GM18951 (cell line): ENCODE data around the gene PAPOLG.
A peak's percentile ranks its signal among the peaks of the same experiment; 100 is the strongest.

Experiments
- POLR2A ChIP-seq: IDR thresholded peaks from 4 replicates; pipeline ENCODE4 v1.6.1; 2011; ENCODE audit warnings: mild to moderate bottlenecking; ENCODE audit not compliant: insufficient read length, insufficient read depth; ENCODE audit errors: extremely low read depth
- in situ Hi-C: fragments of 300-500 bp; cut with MboI; formaldehyde crosslinking; loops from one replicate; pipeline ENCODE4 v1.12.0; 2022; ENCODE audit warnings: low sequenced_read_pairs, mixed read lengths, inconsistent platforms; ENCODE audit not compliant: unreplicated experiment

PAPOLG gene

GRCh38 chr2:60756097-60757087 lies at the start of gene PAPOLG:
TSS of gene PAPOLG (plus strand) at chr2:60756268. CDS start at chr2:60756479, 211 bp downstream.
- in situ Hi-C loops: no loop called here
- peak; percentile 83 for TF ChIP-seq POLR2A

GRCh38 chr2:60707750-60708371 lies 48.2 kb upstream of the PAPOLG start:
- in situ Hi-C loops: no loop called here

GRCh38 chr2:60708630-60709320 lies 47.3 kb upstream of the PAPOLG start:
- TF ChIP-seq POLR2A: no peak
- in situ Hi-C loops: no loop called here

More at GRCh38 chr2:60707750-60708371, 48.2 kb upstream of the PAPOLG start:
- TF ChIP-seq POLR2A: no peak

- TF ChIP-seq POLR2A: no peak
- in situ Hi-C loops: loop anchor here (10.0 kb wide), 1 partner anchor 284 kb away; no protein-coding TSS in a partner anchor
These were observed 45.4 kb upstream of the PAPOLG start for GRCh38 chr2:60710707-60711106.

- in situ Hi-C loops: loop anchor here (10.0 kb wide), 1 partner anchor 279 kb away; no protein-coding TSS in a partner anchor
These were observed 40.5 kb upstream of the PAPOLG start for GRCh38 chr2:60715561-60715960.

GRCh38 chr2:60717691-60718090 lies 38.4 kb upstream of the PAPOLG start:
- no peak for TF ChIP-seq POLR2A
- in situ Hi-C loops: loop anchor here (10.0 kb wide), 1 partner anchor 277 kb away; no protein-coding TSS in a partner anchor

More at GRCh38 chr2:60715561-60715960, 40.5 kb upstream of the PAPOLG start:
- no peak for TF ChIP-seq POLR2A

- TF ChIP-seq POLR2A: no peak
- in situ Hi-C loops: loop anchor here (10.0 kb wide), 1 partner anchor 275 kb away; no protein-coding TSS in a partner anchor
These were observed 36.7 kb upstream of the PAPOLG start for GRCh38 chr2:60719331-60719730.

- in situ Hi-C loops: no loop called here
- no peak for TF ChIP-seq POLR2A
These were observed 30.6 kb upstream of the PAPOLG start for GRCh38 chr2:60725466-60725865.

- in situ Hi-C loops: no loop called here
- TF ChIP-seq POLR2A: no peak
These were observed 27.2 kb upstream of the PAPOLG start for GRCh38 chr2:60728855-60729254.

- no peak for TF ChIP-seq POLR2A
- in situ Hi-C loops: no loop called here
These were observed 20.4 kb upstream of the PAPOLG start for GRCh38 chr2:60735496-60736250.

GRCh38 chr2:60738679-60739078 lies 17.4 kb upstream of the PAPOLG start:
- no peak for TF ChIP-seq POLR2A
- in situ Hi-C loops: no loop called here

GRCh38 chr2:60739156-60739555 lies 16.9 kb upstream of the PAPOLG start:
- in situ Hi-C loops: no loop called here
- no peak for TF ChIP-seq POLR2A
